ENCODE results near the gene LRRC56. TPM values are rescaled to one million over a fixed set of nuclear protein-coding genes. Genes with fewer than 3 reads are reported as not detected.

LRRC56 gene
- total and polyA plus RNA-seq, 2 experiments from 2014 or later: 0.73 to 0.87 TPM

GRCh38 chr11:593347-593746 is 56.0 kb downstream of the LRRC56 start:
- no peak for ATAC-seq
- Histone ChIP-seq H3K36me3 (ENCODE audit: insufficient read depth) (peaks cover 20% of the 10 kb centered on the region; the same call in 1 of the 2 replicates), H3K4me1 (ENCODE audit: insufficient read depth) (no peaks in the 10 kb centered on the region), H3K4me3 (no peak overlapping the region), H3K79me2 (replicated peaks; ENCODE audit: insufficient read depth) (peaks cover 14% of the 10 kb centered on the region; the same call in 1 of the 2 replicates), H3K9me2 (ENCODE audit: insufficient read depth) (no peaks in the 10 kb centered on the region), H2AFZ (no peak overlapping the region), H3K27me3 (ENCODE audit: insufficient read depth) (no peaks in the 10 kb centered on the region), H3F3A (replicated peaks; ENCODE audit: low read depth) (peaks cover 19% of the 10 kb centered on the region), H4K20me1 (replicated peaks; ENCODE audit: insufficient read depth) (peaks cover 19% of the 10 kb centered on the region; the same call in 1 of the 2 replicates), H3K4me2 (no peak overlapping the region), H3K27ac (ENCODE audit: low read depth) (no peak overlapping the region)
- TF ChIP-seq ETS1 (IDR thresholded peaks at IDR 0.05) (no peak), ZNF462 (CRISPR knock-in tag; IDR thresholded peaks at IDR 0.05) (no peak), STAT1 (IDR thresholded peaks at IDR 0.05; ENCODE audit: unreplicated experiment) (no peak), POLR2AphosphoS5 (IDR thresholded peaks at IDR 0.05; ENCODE audit: low read depth) (no peak), ZNF114 (CRISPR knock-in tag; IDR thresholded peaks at IDR 0.05) (no peak), EZH2 (IDR thresholded peaks at IDR 0.05; ENCODE audit: low read depth, unreplicated experiment) (no peak), EZH2phosphoT487 (IDR thresholded peaks at IDR 0.05; ENCODE audit: unreplicated experiment) (no peak), CTCF (conservative IDR thresholded peaks at IDR 0.05; ENCODE audit: low read depth in 2 of 2) (no peak), JUNB (IDR thresholded peaks at IDR 0.05; ENCODE audit: unreplicated experiment) (no peak), REST (IDR thresholded peaks at IDR 0.05; ENCODE audit: unreplicated experiment) (no peak), CREB1 (CRISPR knock-in tag; IDR thresholded peaks at IDR 0.05; ENCODE audit: low read depth) (no peak), NANOG (IDR thresholded peaks at IDR 0.05; ENCODE audit: borderline replicate concordance) (no peak), ZNF331 (CRISPR knock-in tag; IDR thresholded peaks at IDR 0.05; ENCODE audit: low read depth) (no peak)
- Mint-ChIP-seq H3K36me3 (ENCODE audit: low read depth) (peaks cover 77% of the 10 kb centered on the region), H3K9me3 (no peaks in the 10 kb centered on the region; the same call in none of the 3 replicates), H3K27me3 (ENCODE audit: insufficient read depth, low read depth, poor library complexity) (peaks cover 18% of the 10 kb centered on the region), H3K4me1 (no peaks in the 10 kb centered on the region; the same call in 2 of the 3 replicates), H3K27ac (no peak overlapping the region), H3K4me3 (no peak overlapping the region)
- no peak for DNase-seq (ENCODE audit: low spot score)

All from GM23338 (cell line).